GM21423 (cell line): ENCODE data around the gene PCK2.
A peak's percentile ranks its signal among the peaks of the same experiment; 100 is the strongest.
"Not testable (repeated sequence)": the region's sequence is repeated elsewhere in the genome, so short reads cannot be mapped to it uniquely, and the experiment has no call there.

Source experiments
- ATAC-seq: cut with Tn5 transposase; IDR thresholded peaks from one replicate; pipeline ENCODE4 v1.9.1; 2021; ENCODE audit warnings: mild to moderate bottlenecking, moderate library complexity; ENCODE audit not compliant: unreplicated experiment

The PCK2 gene

GRCh38 chr14:24093207-24093900 lies 757 bp upstream of the PCK2 start:
- no peak for ATAC-seq

GRCh38 chr14:24094841-24095270 lies 745 bp downstream of the PCK2 start:
- ATAC-seq = no peak

GRCh38 chr14:24095271-24096068 lies 1.4 kb downstream of the PCK2 start:
- peak; percentile 63 for ATAC-seq

GRCh38 chr14:24096545-24097181 lies 2.6 kb downstream of the PCK2 start:
- ATAC-seq = no peak

GRCh38 chr14:24098229-24098926 lies 4.3 kb downstream of the PCK2 start:
- ATAC-seq = no peak

- no peak for ATAC-seq
Observed at GRCh38 chr14:24098927-24099813, 5.1 kb downstream of the PCK2 start.

GRCh38 chr14:24100197-24100981 lies 6.3 kb downstream of the PCK2 start:
- ATAC-seq = no peak

GRCh38 chr14:24100982-24101494 lies 6.9 kb downstream of the PCK2 start:
- ATAC-seq = no peak

GRCh38 chr14:24102357-24103048 lies 8.4 kb downstream of the PCK2 start:
- ATAC-seq = no peak

- no peak for ATAC-seq
Observed at GRCh38 chr14:24103451-24103850, 9.3 kb downstream of the PCK2 start.

GRCh38 chr14:24105609-24106239 lies 11.6 kb downstream of the PCK2 start:
- not testable (repeated sequence) for ATAC-seq

- no peak for ATAC-seq
Observed at GRCh38 chr14:24106672-24107271, 12.7 kb downstream of the PCK2 start.

GRCh38 chr14:24108336-24108874 lies 14.3 kb downstream of the PCK2 start:
- ATAC-seq = no peak

GRCh38 chr14:24110060-24110459 lies 15.9 kb downstream of the PCK2 start:
- ATAC-seq = no peak

- ATAC-seq = no peak
Observed at GRCh38 chr14:24110523-24110922, 16.4 kb downstream of the PCK2 start.

GRCh38 chr14:24113379-24113800 lies 19.3 kb downstream of the PCK2 start:
- ATAC-seq = no peak

- ATAC-seq = peak; percentile 28
Observed at GRCh38 chr14:24113801-24114531, 19.9 kb downstream of the PCK2 start.
